Measurements from ENCODE around the gene INAVA.

DNA sequence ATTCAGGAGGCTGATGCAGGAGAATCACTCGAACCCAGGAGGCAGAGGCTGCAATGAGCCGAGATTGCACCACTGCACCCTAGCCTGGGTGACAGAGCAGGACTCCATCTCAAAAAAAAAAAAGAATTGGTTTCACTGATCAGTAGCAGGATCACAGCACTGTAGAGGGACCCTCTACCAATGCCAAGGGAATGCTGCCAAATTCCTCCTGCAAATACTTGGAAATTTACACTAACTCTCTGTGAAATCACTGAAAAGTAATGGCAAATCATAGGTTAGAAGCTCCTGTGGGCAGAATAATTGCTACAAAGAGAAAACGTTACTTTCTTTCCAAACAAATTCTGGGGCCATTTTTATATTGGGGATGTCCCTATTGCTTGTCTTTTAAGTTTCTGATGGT lies 28.6 kb upstream of the INAVA start:
- TF ChIP-seq, protein P1, sequence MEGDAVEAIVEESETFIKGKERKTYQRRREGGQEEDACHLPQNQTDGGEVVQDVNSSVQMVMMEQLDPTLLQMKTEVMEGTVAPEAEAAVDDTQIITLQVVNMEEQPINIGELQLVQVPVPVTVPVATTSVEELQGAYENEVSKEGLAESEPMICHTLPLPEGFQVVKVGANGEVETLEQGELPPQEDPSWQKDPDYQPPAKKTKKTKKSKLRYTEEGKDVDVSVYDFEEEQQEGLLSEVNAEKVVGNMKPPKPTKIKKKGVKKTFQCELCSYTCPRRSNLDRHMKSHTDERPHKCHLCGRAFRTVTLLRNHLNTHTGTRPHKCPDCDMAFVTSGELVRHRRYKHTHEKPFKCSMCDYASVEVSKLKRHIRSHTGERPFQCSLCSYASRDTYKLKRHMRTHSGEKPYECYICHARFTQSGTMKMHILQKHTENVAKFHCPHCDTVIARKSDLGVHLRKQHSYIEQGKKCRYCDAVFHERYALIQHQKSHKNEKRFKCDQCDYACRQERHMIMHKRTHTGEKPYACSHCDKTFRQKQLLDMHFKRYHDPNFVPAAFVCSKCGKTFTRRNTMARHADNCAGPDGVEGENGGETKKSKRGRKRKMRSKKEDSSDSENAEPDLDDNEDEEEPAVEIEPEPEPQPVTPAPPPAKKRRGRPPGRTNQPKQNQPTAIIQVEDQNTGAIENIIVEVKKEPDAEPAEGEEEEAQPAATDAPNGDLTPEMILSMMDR (IDR thresholded peaks at IDR 0.05; ENCODE audit: low read depth, low read length, missing input control), result no peak
- TF ChIP-seq, protein P2, sequence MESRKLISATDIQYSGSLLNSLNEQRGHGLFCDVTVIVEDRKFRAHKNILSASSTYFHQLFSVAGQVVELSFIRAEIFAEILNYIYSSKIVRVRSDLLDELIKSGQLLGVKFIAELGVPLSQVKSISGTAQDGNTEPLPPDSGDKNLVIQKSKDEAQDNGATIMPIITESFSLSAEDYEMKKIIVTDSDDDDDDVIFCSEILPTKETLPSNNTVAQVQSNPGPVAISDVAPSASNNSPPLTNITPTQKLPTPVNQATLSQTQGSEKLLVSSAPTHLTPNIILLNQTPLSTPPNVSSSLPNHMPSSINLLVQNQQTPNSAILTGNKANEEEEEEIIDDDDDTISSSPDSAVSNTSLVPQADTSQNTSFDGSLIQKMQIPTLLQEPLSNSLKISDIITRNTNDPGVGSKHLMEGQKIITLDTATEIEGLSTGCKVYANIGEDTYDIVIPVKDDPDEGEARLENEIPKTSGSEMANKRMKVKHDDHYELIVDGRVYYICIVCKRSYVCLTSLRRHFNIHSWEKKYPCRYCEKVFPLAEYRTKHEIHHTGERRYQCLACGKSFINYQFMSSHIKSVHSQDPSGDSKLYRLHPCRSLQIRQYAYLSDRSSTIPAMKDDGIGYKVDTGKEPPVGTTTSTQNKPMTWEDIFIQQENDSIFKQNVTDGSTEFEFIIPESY (IDR thresholded peaks at IDR 0.05), result no peak
- TF ChIP-seq YY1 (IDR thresholded peaks at IDR 0.05) (no peak), TAF1 (conservative IDR thresholded peaks at IDR 0.05) (no peak)

All from liver (tissue), 3 donors.